GM12878 (cell line): ENCODE results near the gene TTC31. TPM values are rescaled to one million over a fixed set of nuclear protein-coding genes. Genes with fewer than 3 reads are reported as not detected.

Experiments used
- ATAC-seq: fragments of 200-7000 bp; cut with Tn5 transposase; 3 replicates; pipeline ENCODE4 v1.9.1; 2020; ENCODE audit warnings: mild to moderate bottlenecking, moderate library complexity
- BruUV-seq: library from RNA; stranded (reverse); fragments of 400-500 nt; replicated peaks from 2 replicates; lab custom pipeline; 2021; lab: Mats Ljungman, UMichigan
- CTCF ChIA-PET: fragments of 300-600 bp; sonication (Branson Sonifier 250); formaldehyde crosslinking; extraction: SDS; loops from one replicate; lab custom pipeline; 2021; ENCODE audit warnings: inconsistent platforms; lab: Yijun Ruan, JAX
- POLR2A ChIA-PET: fragments of 350-600 bp; formaldehyde crosslinking; extraction: SDS; loops from one replicate; lab custom pipeline; 2021; ENCODE audit warnings: inconsistent platforms; lab: Charles Lee
- RAD21 ChIA-PET: fragments of 300-600 bp; sonication (Branson Sonifier 250); formaldehyde crosslinking; loops from one replicate; lab custom pipeline; 2023; ENCODE audit warnings: antibody characterized with exemption; ENCODE audit not compliant: unreplicated experiment; lab: Charles Lee
- SMC1A ChIA-PET: fragments of 300-600 bp; sonication (Branson Sonifier 250); formaldehyde crosslinking; loops from one replicate; lab custom pipeline; 2023; ENCODE audit not compliant: unreplicated experiment, uncharacterized antibody; lab: Charles Lee
- DNase-seq: peaks from one replicate; pipeline ENCODE4 v3.0.0-alpha.2; 2011; ENCODE audit warnings: low read depth, low spot score
- FAIRE-seq: peaks from 3 replicates; lab custom pipeline; 2011; peaks lifted over from hg19 to GRCh38; lab: Jason Lieb, UNC
- H2AFZ ChIP-seq: 2 replicates; pipeline ENCODE4 v1.6.0; 2011; ENCODE audit warnings: low read depth, low read length, control low read depth; ENCODE audit not compliant: control insufficient read depth
- H3K27ac ChIP-seq: 2 replicates; pipeline ENCODE4 v1.5.1; 2011; ENCODE audit warnings: control low read depth; ENCODE audit not compliant: control insufficient read depth, insufficient read depth
- H3K27me3 ChIP-seq, 2 experiments: replicated peaks in 1 of 2; 2 replicates each; pipeline versions ENCODE4 v1.6.0 to v1.6.1; 2011; ENCODE audit warnings: low read length in 1 of 2; ENCODE audit not compliant: control insufficient read depth in 2 of 2, insufficient read depth in 2 of 2
- H3K36me3 ChIP-seq, 2 experiments: 2 replicates each; pipeline ENCODE4 v1.5.1; 2011; ENCODE audit warnings: low read length in 1 of 2; ENCODE audit not compliant: control insufficient read depth in 2 of 2, insufficient read depth in 2 of 2
- H3K4me1 ChIP-seq: 2 replicates; pipeline ENCODE4 v1.6.1; 2011; ENCODE audit warnings: mild to moderate bottlenecking, low read length, moderate library complexity, mixed read lengths; ENCODE audit not compliant: control insufficient read depth, insufficient read depth
- H3K4me2 ChIP-seq: 2 replicates; pipeline ENCODE4 v1.6.0; 2011; ENCODE audit warnings: control low read depth; ENCODE audit not compliant: control insufficient read depth, insufficient read depth
- H3K4me3 ChIP-seq: fragments of 200-600 bp; sonication (generic); 2 replicates; pipeline ENCODE4 v1.5.1; 2016
- H3K79me2 ChIP-seq: 2 replicates; pipeline ENCODE4 v1.6.0; 2011; ENCODE audit warnings: low read length; ENCODE audit not compliant: control insufficient read depth, insufficient read depth
- H3K9ac ChIP-seq: 2 replicates; pipeline ENCODE4 v1.8.0; 2011; ENCODE audit warnings: low read length, control low read depth, mixed read lengths; ENCODE audit not compliant: control insufficient read depth, insufficient read depth
- H3K9me3 ChIP-seq: replicated peaks from 3 replicates; pipeline ENCODE4 v1.5.1; 2011; ENCODE audit warnings: mild to moderate bottlenecking, low read length; ENCODE audit not compliant: control insufficient read depth, insufficient read depth
- H4K20me1 ChIP-seq: 2 replicates; pipeline ENCODE4 v1.6.0; 2011; ENCODE audit not compliant: control insufficient read depth, insufficient read depth
- ATF7 ChIP-seq: fragments of 450-650 bp; IDR thresholded peaks from 2 replicates; pipeline ENCODE4 v1.6.1; 2016; ENCODE audit warnings: low read depth, mild to moderate bottlenecking
- BACH1 ChIP-seq: fragments of 450-650 bp; IDR thresholded peaks from 2 replicates; pipeline ENCODE4 v1.6.1; 2017; ENCODE audit warnings: mild to moderate bottlenecking, borderline replicate concordance
- BCL3 ChIP-seq: IDR thresholded peaks from 2 replicates; pipeline ENCODE4 v1.6.1; 2011; ENCODE audit warnings: borderline replicate concordance, low read depth, mild to moderate bottlenecking, moderate library complexity, low read length; ENCODE audit not compliant: insufficient read depth, poor library complexity, severe bottlenecking
- BMI1 ChIP-seq: fragments of 450-650 bp; IDR thresholded peaks from 2 replicates; pipeline ENCODE4 v1.6.1; 2016; ENCODE audit warnings: mild to moderate bottlenecking, moderate library complexity, borderline replicate concordance
- CBFB ChIP-seq: IDR thresholded peaks from 2 replicates; pipeline ENCODE4 v1.6.1; 2016; ENCODE audit warnings: antibody characterized with exemption, low read depth
- CBX5 ChIP-seq: sonication (generic); IDR thresholded peaks from 2 replicates; pipeline ENCODE4 v1.6.1; 2016; ENCODE audit warnings: low read depth, moderate library complexity, mild to moderate bottlenecking, inconsistent platforms
- CHD2 ChIP-seq: IDR thresholded peaks from 2 replicates; pipeline ENCODE4 v1.6.1; 2011; ENCODE audit warnings: low read depth, low read length, improper control_type of control experiment, borderline replicate concordance
- JUNB ChIP-seq: IDR thresholded peaks from 2 replicates; pipeline ENCODE4 v1.6.1; 2016; ENCODE audit warnings: antibody characterized with exemption, mild to moderate bottlenecking
- MTA2 ChIP-seq: fragments of 450-650 bp; IDR thresholded peaks from 2 replicates; pipeline ENCODE4 v1.6.1; 2016; ENCODE audit warnings: low read depth, mild to moderate bottlenecking, moderate library complexity
- MTA3 ChIP-seq: IDR thresholded peaks from 2 replicates; pipeline ENCODE4 v1.6.1; 2012; ENCODE audit warnings: low read length, inconsistent platforms, borderline replicate concordance
- MXI1 ChIP-seq: fragments of 150-350 bp; IDR thresholded peaks from 2 replicates; pipeline ENCODE4 v1.6.1; 2011; ENCODE audit warnings: low read depth, mild to moderate bottlenecking, inconsistent platforms, low read length, improper control_type of control experiment
- PML ChIP-seq: IDR thresholded peaks from 2 replicates; pipeline ENCODE4 v1.6.1; 2012; ENCODE audit warnings: low read length, inconsistent platforms
- POLR2AphosphoS2 ChIP-seq: IDR thresholded peaks from 2 replicates; pipeline ENCODE4 v1.6.1; 2011; ENCODE audit warnings: low read depth, mild to moderate bottlenecking, low read length, improper control_type of control experiment, moderate library complexity
- RCOR1 ChIP-seq: conservative IDR thresholded peaks from 2 replicates; pipeline ENCODE4 v1.6.1; 2012; ENCODE audit warnings: low read depth, low read length, improper control_type of control experiment
- RUNX3 ChIP-seq: IDR thresholded peaks from 2 replicates; pipeline ENCODE4 v1.6.1; 2012; ENCODE audit warnings: low read length, inconsistent platforms
- SIX5 ChIP-seq: IDR thresholded peaks from 2 replicates; pipeline ENCODE4 v1.6.1; 2011; ENCODE audit warnings: mild to moderate bottlenecking, low read depth, low read length, moderate library complexity; ENCODE audit not compliant: severe bottlenecking
- SREBF2 ChIP-seq: IDR thresholded peaks from 2 replicates; pipeline ENCODE4 v1.6.1; 2012; ENCODE audit warnings: mild to moderate bottlenecking, low read length
- SUPT20H ChIP-seq: IDR thresholded peaks from 2 replicates; pipeline ENCODE4 v1.6.1; 2011; ENCODE audit warnings: low read depth, mild to moderate bottlenecking, low read length, moderate library complexity, borderline replicate concordance; ENCODE audit not compliant: control insufficient read depth
- YBX1 ChIP-seq: fragments of 450-650 bp; IDR thresholded peaks from 2 replicates; pipeline ENCODE4 v1.6.1; 2016; ENCODE audit warnings: antibody characterized with exemption
- ZNF384 ChIP-seq: IDR thresholded peaks from 2 replicates; pipeline ENCODE4 v1.6.1; 2012; ENCODE audit warnings: low read depth, mild to moderate bottlenecking, low read length, improper control_type of control experiment, borderline replicate concordance
- WGBS: methylation state at CpG from one replicate; pipeline ENCODE4 v1.1.6; 2016; ENCODE audit warnings: low lambda C conversion rate; ENCODE audit not compliant: insufficient replicate concordance, insufficient coverage; ENCODE audit errors: missing lambda C conversion rate; 5-methylcytosine and 5-hydroxymethylcytosine counted together
- in situ Hi-C: fragments of 300-500 bp; cut with MboI; formaldehyde crosslinking; loops from 9 replicates; pipeline ENCODE4 v1.14.3; 2018; ENCODE audit warnings: mixed read lengths
- intact Hi-C: fragments of 100-400 bp; cut with micrococcal nuclease; formaldehyde crosslinking; loops from one replicate; pipeline ENCODE4 v1.14.2; 2022; ENCODE audit not compliant: unreplicated experiment
- polyA plus RNA-seq, 11 experiments: library from polyadenylated mRNA; depleted of rRNA in 4 of 11; unstranded in 6 of 11; stranded (reverse) in 5 of 11; fragments of >200 nt; fragmentation: Nextera tagmentation in 4 of 11; fragmentation: Illumina TruSeq in 1 of 11; extraction: Ambion mirVana in 4 of 11; extraction: Trizol in 1 of 11; gene quantifications; 1 replicate in 1 of 11; 2 replicates in 10 of 11; pipeline versions ENCODE4 v1.2.1 to v1.2.3, GENCODE V29; 2011 to 2016; ENCODE audit warnings: inconsistent platforms in 2 of 11, missing spikeins in 2 of 11, low read depth in 1 of 11
- total RNA-seq, 4 experiments: library from RNA; depleted of rRNA in 3 of 4; stranded (reverse); fragments of >200 nt in 3 of 4; fragmentation: Illumina TruSeq in 1 of 4; extraction: Trizol in 1 of 4; gene quantifications; 2 replicates each; pipeline versions ENCODE4 v1.2.1 to v1.2.3, GENCODE V29; 2013 to 2021
- TF ChIP-seq, protein P1 (sequence below): IDR thresholded peaks from 2 replicates; pipeline ENCODE4 v1.6.1; 2012; ENCODE audit warnings: low read length, inconsistent platforms

TTC31 gene
- total and polyA plus RNA-seq, 10 of the 15 experiments (the other 5 are each of a cell fraction or from before 2014, with no cell fraction given) = 6.5 to 34.9 (median 25.9) TPM

GRCh38 chr2:74489906-74490305 is 7.0 kb downstream of the TTC31 start (continued):
- TF ChIP-seq BCL3 = no peak

- Histone ChIP-seq H3K36me3 (peaks cover 12 to 13% of the 10 kb centered on the region in 2 experiments), H3K9ac (no peak overlapping the region), H4K20me1 (no peaks in the 10 kb centered on the region), H3K4me2 (no peak overlapping the region), H3K4me1 (no peaks in the 10 kb centered on the region), H3K4me3 (no peak overlapping the region), H3K79me2 (no peaks in the 10 kb centered on the region), H3K27ac (no peak overlapping the region), H2AFZ (no peak overlapping the region), H3K27me3 (no peaks in the 10 kb centered on the region), H3K9me3 (no peaks in the 10 kb centered on the region)
- WGBS = 97% methylated on average over 12 of the region's 12 CpGs
- TF ChIP-seq, protein P1, sequence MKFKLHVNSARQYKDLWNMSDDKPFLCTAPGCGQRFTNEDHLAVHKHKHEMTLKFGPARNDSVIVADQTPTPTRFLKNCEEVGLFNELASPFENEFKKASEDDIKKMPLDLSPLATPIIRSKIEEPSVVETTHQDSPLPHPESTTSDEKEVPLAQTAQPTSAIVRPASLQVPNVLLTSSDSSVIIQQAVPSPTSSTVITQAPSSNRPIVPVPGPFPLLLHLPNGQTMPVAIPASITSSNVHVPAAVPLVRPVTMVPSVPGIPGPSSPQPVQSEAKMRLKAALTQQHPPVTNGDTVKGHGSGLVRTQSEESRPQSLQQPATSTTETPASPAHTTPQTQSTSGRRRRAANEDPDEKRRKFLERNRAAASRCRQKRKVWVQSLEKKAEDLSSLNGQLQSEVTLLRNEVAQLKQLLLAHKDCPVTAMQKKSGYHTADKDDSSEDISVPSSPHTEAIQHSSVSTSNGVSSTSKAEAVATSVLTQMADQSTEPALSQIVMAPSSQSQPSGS = no peak
- TF ChIP-seq CBFB (no peak), MTA3 (no peak), BACH1 (no peak), CBX5 (no peak), RCOR1 (no peak), ZNF384 (no peak), MXI1 (no peak), SUPT20H (no peak), RUNX3 (no peak), CHD2 (no peak), ATF7 (no peak), SIX5 (no peak), YBX1 (no peak), BMI1 (no peak), SREBF2 (no peak), JUNB (no peak), MTA2 (no peak), PML (no peak), POLR2AphosphoS2 (no peak)
- BruUV-seq = no TSS peak
- DNase-seq = no peak
- ATAC-seq = no peak
- FAIRE-seq = no peak
- ChIA-PET POLR2A (no interaction called here), RAD21 (no interaction called here), CTCF (interaction anchor here (1.3 to 19.4 kb wide), 3 partner anchors 9 to 96 kb away, joined by 6 to 280 read pairs (median 10); partner anchors contain the start of genes CCDC142 and TTC31), SMC1A (no interaction called here)
- intact Hi-C loops (no loop called here), in situ Hi-C loops (no loop called here)
Measured at GRCh38 chr2:74491648-74492544, 9.0 kb downstream of the TTC31 start.
